ENCODE results near the gene RAD23A. TPM values are rescaled to one million over a fixed set of nuclear protein-coding genes. Genes with fewer than 3 reads are reported as not detected.
A peak's percentile ranks its signal among the peaks of the same experiment; 100 is the strongest.
"Not testable (repeated sequence)": the region's sequence is repeated elsewhere in the genome, so short reads cannot be mapped to it uniquely, and the experiment has no call there.

RAD23A gene
- total and polyA plus RNA-seq, 2 donors (not counting 1 experiment from before 2014, with no cell fraction given): 46.2 to 72.2 TPM

DNA sequence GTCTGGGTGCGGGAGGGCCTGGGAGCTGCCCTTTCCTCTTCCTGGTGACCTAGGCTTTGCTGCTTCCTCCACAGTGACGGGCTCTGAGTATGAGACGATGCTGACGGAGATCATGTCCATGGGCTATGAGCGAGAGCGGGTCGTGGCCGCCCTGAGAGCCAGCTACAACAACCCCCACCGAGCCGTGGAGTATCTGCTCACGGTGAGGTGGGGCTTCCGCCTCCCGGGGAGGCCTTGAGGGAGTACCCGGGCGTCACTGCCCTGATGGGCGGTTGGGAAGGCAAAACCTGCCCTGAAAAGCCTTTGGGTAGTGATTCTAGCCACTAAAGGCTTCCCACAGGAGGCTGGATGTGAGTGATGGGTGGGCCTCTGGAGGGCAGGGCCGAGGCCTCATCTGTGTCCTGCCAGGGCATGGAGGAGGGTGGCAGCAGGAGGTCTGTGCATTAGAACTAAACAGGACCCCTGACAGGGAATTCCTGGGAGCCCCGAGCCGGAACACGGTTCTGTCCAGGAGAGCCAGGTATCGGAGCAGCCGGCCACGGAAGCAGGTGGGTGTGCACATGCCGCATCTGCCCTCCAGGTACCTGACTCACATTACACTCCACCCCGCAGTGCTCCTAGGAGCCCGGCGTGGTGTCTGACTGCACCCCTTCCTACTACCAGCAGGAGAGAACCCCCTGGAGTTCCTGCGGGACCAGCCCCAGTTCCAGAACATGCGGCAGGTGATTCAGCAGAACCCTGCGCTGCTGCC, 3.1 kb downstream of the RAD23A start:
- TF ChIP-seq, protein P1, sequence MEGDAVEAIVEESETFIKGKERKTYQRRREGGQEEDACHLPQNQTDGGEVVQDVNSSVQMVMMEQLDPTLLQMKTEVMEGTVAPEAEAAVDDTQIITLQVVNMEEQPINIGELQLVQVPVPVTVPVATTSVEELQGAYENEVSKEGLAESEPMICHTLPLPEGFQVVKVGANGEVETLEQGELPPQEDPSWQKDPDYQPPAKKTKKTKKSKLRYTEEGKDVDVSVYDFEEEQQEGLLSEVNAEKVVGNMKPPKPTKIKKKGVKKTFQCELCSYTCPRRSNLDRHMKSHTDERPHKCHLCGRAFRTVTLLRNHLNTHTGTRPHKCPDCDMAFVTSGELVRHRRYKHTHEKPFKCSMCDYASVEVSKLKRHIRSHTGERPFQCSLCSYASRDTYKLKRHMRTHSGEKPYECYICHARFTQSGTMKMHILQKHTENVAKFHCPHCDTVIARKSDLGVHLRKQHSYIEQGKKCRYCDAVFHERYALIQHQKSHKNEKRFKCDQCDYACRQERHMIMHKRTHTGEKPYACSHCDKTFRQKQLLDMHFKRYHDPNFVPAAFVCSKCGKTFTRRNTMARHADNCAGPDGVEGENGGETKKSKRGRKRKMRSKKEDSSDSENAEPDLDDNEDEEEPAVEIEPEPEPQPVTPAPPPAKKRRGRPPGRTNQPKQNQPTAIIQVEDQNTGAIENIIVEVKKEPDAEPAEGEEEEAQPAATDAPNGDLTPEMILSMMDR (conservative IDR thresholded peaks at IDR 0.05 in 1 of 2, IDR thresholded peaks at IDR 0.05 in 1 of 2; ENCODE audit: low read depth in 1 of 2, low read length in 2 of 2): no peak
- no peak for TF ChIP-seq EZH2 (IDR thresholded peaks at IDR 0.05; ENCODE audit: low read length, missing control alignments)
- Histone ChIP-seq H3K36me3 (ENCODE audit: control insufficient read depth, insufficient read depth, low read length) (peaks cover 40% of the 10 kb centered on the region), H3K27me3 (ENCODE audit: control insufficient read depth, insufficient read depth, low read length) (no peaks in the 10 kb centered on the region), H3K79me2 (ENCODE audit: control insufficient read depth, insufficient read depth, low read length) (peaks cover 36% of the 10 kb centered on the region), H4K20me1 (ENCODE audit: control insufficient read depth, extremely low read depth, insufficient read depth, low read length) (no peaks in the 10 kb centered on the region), H3K4me3 (replicated peaks in 1 of 4; ENCODE audit: control extremely low read depth in 1 of 4, insufficient read depth in 1 of 4, low read depth in 3 of 4, low read length in 4 of 4) (no peak overlapping the region), H3K4me2 (ENCODE audit: extremely low read depth, insufficient read depth, low read length) (no peak overlapping the region), H3K9ac (ENCODE audit: insufficient read depth, low read length) (no peak overlapping the region), H3K4me1 (ENCODE audit: control insufficient read depth, extremely low read depth, insufficient read depth, low read length) (peaks cover 20% of the 10 kb centered on the region), H3K9me3 (ENCODE audit: control insufficient read depth, insufficient read depth, low read depth, low read length) (no peaks in the 10 kb centered on the region), H2AFZ (ENCODE audit: low read length) (no peak overlapping the region), H3K27ac (ENCODE audit: insufficient read depth, low read length) (peak overlapping the region; percentile 24)
- no peak for DNase-seq (ENCODE audit: low read depth in 2 of 2)

GRCh38 chr19:12949363-12950283, 4.0 kb downstream of the RAD23A start:
- Histone ChIP-seq H3K9ac (ENCODE audit: insufficient read depth, low read length) (peak overlapping the region; percentile 5), H3K27ac (ENCODE audit: insufficient read depth, low read length) (peak overlapping the region; percentile 37), H3K4me3 (replicated peaks in 1 of 4; ENCODE audit: control extremely low read depth in 1 of 4, insufficient read depth in 1 of 4, low read depth in 3 of 4, low read length in 4 of 4) (no peak overlapping the region), H3K4me1 (ENCODE audit: control insufficient read depth, extremely low read depth, insufficient read depth, low read length) (peaks cover 24% of the 10 kb centered on the region), H3K27me3 (ENCODE audit: control insufficient read depth, insufficient read depth, low read length) (no peaks in the 10 kb centered on the region), H2AFZ (ENCODE audit: low read length) (no peak overlapping the region), H3K4me2 (ENCODE audit: extremely low read depth, insufficient read depth, low read length) (no peak overlapping the region), H3K9me3 (ENCODE audit: control insufficient read depth, insufficient read depth, low read depth, low read length) (no peaks in the 10 kb centered on the region), H4K20me1 (ENCODE audit: control insufficient read depth, extremely low read depth, insufficient read depth, low read length) (no peaks in the 10 kb centered on the region), H3K79me2 (ENCODE audit: control insufficient read depth, insufficient read depth, low read length) (peaks cover 45% of the 10 kb centered on the region), H3K36me3 (ENCODE audit: control insufficient read depth, insufficient read depth, low read length) (peaks cover 40% of the 10 kb centered on the region)
- DNase-seq (ENCODE audit: low read depth in 2 of 2): no peak
- TF ChIP-seq, protein P1 (conservative IDR thresholded peaks at IDR 0.05 in 1 of 2, IDR thresholded peaks at IDR 0.05 in 1 of 2; ENCODE audit: low read depth in 1 of 2, low read length in 2 of 2): no peak
- no peak for TF ChIP-seq EZH2 (IDR thresholded peaks at IDR 0.05; ENCODE audit: low read length, missing control alignments)

GRCh38 chr19:12952050-12952449, 6.4 kb downstream of the RAD23A start:
- Histone ChIP-seq H3K4me1 (ENCODE audit: control insufficient read depth, extremely low read depth, insufficient read depth, low read length) (peaks cover 17% of the 10 kb centered on the region), H3K79me2 (ENCODE audit: control insufficient read depth, insufficient read depth, low read length) (peaks cover 56% of the 10 kb centered on the region), H3K27ac (ENCODE audit: insufficient read depth, low read length) (peak overlapping the region; percentile 82), H3K36me3 (ENCODE audit: control insufficient read depth, insufficient read depth, low read length) (peaks cover 39% of the 10 kb centered on the region)
- H3K9ac ChIP-seq (ENCODE audit: insufficient read depth, low read length); H3K4me2 ChIP-seq (ENCODE audit: extremely low read depth, insufficient read depth, low read length); DNase-seq (ENCODE audit: low read depth in 2 of 2); H3K4me3 ChIP-seq (replicated peaks in 1 of 4; ENCODE audit: control extremely low read depth in 1 of 4, insufficient read depth in 1 of 4, low read depth in 3 of 4, low read length in 4 of 4); H2AFZ ChIP-seq (ENCODE audit: low read length); H3K27me3 ChIP-seq (ENCODE audit: control insufficient read depth, insufficient read depth, low read length); H4K20me1 ChIP-seq (ENCODE audit: control insufficient read depth, extremely low read depth, insufficient read depth, low read length); H3K9me3 ChIP-seq (ENCODE audit: control insufficient read depth, insufficient read depth, low read depth, low read length): not testable (repeated sequence)
